Epithelial cell of proximal tubule (primary cell): Measurements from ENCODE around the gene FHIT. TPM values are rescaled to one million over a fixed set of nuclear protein-coding genes. Genes with fewer than 3 reads are reported as not detected.

Experiments used
- DNase-seq: peaks from one replicate; pipeline ENCODE4 v3.0.0-alpha.2; 2011; ENCODE audit warnings: low read depth
- H3K4me3 ChIP-seq: 2 replicates; pipeline ENCODE4 v1.5.1; 2011; ENCODE audit warnings: low read depth, mild to moderate bottlenecking, low read length
- CTCF ChIP-seq: conservative IDR thresholded peaks from 2 replicates; pipeline ENCODE4 v1.5.1; 2012; ENCODE audit warnings: low read depth, mild to moderate bottlenecking, low read length
- total RNA-seq: library from RNA; depleted of rRNA; stranded (reverse); fragments of >200 nt; gene quantifications from 2 replicates; pipeline ENCODE4 v1.2.3, GENCODE V29; 2015

FHIT gene
- total RNA-seq, 1 donor from 2014 or later, result 3.7 TPM

DNA sequence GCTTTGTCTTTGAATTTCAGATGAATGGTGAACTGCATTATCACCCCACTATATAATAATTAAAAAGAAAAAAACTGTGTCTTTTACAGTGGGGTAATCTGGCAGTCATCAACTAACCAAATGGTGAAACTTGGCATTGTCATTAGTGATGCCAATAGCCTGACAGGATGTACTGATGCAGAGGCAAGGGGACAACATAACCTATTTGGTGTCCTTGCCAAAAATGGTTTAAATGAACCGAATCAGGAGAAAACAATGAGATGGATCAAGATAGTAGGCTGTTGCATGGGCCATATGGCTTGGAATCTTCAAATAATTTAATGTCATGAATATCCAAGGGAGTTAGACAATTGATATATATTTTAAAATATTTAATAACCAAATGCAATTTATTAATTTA is 738.7 kb downstream of the FHIT start:
- TF ChIP-seq CTCF, result no peak
- no peak overlapping the region for H3K4me3 ChIP-seq
- no peak for DNase-seq

- no peak for DNase-seq
- no peak overlapping the region for H3K4me3 ChIP-seq
- TF ChIP-seq CTCF, result no peak
Observed at GRCh38 chr3:60509471-60509870, 741.8 kb downstream of the FHIT start.

DNA sequence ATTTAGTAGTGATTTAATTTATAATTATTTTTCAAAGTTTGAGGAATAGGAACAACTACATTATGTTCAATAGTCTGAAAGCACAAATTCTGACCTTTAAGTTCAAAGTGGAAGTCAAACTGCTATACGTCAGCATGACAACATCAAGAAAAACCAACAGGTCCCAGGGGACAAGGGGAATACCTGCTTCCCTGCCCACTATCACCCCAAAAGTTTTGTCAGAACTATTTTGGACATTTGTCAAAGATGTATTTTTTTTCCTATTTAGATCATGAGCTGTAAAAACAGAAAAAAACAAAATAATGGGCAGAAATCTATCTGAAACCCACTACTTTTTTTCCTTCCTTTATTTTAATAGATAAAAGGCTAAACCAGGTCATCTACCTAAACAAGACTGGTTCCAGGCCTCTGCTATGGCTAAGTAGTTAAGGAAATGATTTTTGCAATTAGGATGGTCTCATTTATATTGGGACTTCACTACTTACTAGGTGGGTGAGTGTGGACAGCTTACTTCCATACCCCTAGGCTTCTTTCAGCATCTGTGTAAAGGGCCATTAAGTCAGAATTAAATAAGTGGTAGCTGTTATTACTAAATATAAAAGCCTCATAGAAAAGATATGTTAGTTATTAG is 746.3 kb downstream of the FHIT start:
- no peak for DNase-seq
- H3K4me3 ChIP-seq, result no peak overlapping the region
- no peak for TF ChIP-seq CTCF

DNA sequence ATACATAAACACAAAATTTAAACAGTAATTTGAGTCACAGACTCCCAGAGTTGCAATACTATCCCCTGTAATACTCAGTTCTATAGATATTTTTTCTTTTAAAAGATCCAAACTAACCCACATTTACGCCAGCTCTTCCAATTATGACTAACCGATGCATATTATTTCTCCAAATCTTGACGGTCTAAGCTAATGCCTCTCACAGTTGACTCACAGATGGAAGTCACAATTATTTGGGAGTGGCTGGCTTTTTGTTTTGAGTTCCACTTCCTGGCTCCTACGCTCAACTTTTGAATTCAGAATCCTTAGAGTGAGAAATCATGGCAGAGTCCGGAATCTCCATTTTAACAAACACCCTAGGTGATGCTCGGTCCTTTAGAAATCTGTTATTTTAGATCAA is 749.9 kb downstream of the FHIT start:
- DNase-seq, result no peak
- H3K4me3 ChIP-seq, result no peak overlapping the region
- TF ChIP-seq CTCF, result no peak

DNA sequence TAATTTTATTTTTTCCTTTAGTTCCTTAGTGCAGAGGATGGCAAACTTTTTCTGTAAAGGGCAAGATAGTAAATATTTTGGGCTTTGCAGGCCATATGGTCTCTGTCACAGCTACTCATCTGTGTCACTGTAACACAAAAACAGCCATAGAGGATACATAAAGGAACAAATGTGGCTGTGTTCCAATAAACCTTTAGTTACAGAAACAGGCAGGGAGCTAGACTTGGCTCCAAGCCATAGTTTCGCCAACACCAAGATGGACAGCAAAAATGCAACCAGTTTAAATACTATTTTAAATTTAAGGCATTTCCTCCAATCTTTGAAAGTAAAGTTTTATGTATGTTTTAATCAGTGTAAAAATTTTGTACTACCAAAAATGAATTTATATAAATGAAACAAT is 753.4 kb downstream of the FHIT start:
- no peak for DNase-seq
- H3K4me3 ChIP-seq, result no peak overlapping the region
- TF ChIP-seq CTCF, result no peak

DNA sequence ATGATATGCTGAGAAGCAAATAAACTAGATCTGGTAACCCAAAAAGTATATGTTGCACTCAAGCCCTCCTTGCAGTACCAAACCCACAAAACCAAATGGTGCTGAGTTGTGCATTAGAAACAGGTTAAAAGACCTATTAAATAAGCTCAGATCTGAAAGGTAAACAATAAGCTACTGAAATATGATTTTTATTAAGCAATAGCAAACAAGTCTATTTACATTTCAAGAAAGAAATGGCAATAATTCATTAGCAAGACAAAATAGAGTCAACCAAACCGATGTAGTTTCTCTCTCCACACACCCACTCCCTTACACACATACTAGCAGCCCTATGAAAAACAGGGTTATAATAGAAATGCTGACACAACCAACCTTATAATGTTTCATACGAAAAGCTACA is 760.3 kb downstream of the FHIT start:
- no peak for TF ChIP-seq CTCF
- no peak for DNase-seq
- no peak overlapping the region for H3K4me3 ChIP-seq

GRCh38 chr3:60475096-60475495 is 776.2 kb downstream of the FHIT start:
- TF ChIP-seq CTCF, result no peak
- no peak overlapping the region for H3K4me3 ChIP-seq
- DNase-seq, result peak; percentile 15
